Effector memory CD4-positive, alpha-beta T cell (primary cell): Measurements from ENCODE around the gene COL26A1.

ENCODE experiments used
- DNase-seq, 3 donors: peaks; one replicate each; pipeline ENCODE4 v3.0.0-alpha.2; 2020
- H3K27ac ChIP-seq: 2 replicates; pipeline ENCODE4 v1.7.0; 2013; ENCODE audit warnings: mild to moderate bottlenecking, low read length, moderate library complexity; ENCODE audit not compliant: insufficient read depth, poor library complexity, severe bottlenecking
- H3K27me3 ChIP-seq: replicated peaks from 2 replicates; pipeline ENCODE4 v1.7.0; 2013; ENCODE audit warnings: mild to moderate bottlenecking, low read length; ENCODE audit not compliant: insufficient read depth, control insufficient read depth, poor library complexity, severe bottlenecking
- H3K36me3 ChIP-seq: 2 replicates; pipeline ENCODE4 v1.7.0; 2013; ENCODE audit warnings: mild to moderate bottlenecking, low read length, moderate library complexity; ENCODE audit not compliant: control insufficient read depth, insufficient read depth
- H3K4me1 ChIP-seq: 2 replicates; pipeline ENCODE4 v1.7.0; 2013; ENCODE audit warnings: low read length, mild to moderate bottlenecking; ENCODE audit not compliant: control insufficient read depth, insufficient read depth, poor library complexity, severe bottlenecking
- H3K4me3 ChIP-seq: 2 replicates; pipeline ENCODE4 v1.7.0; 2013; ENCODE audit warnings: low read length, low read depth, mild to moderate bottlenecking; ENCODE audit not compliant: insufficient read depth, poor library complexity, severe bottlenecking
- H3K9me3 ChIP-seq: 2 replicates; pipeline ENCODE4 v1.7.0; 2013; ENCODE audit warnings: mild to moderate bottlenecking, low read length, moderate library complexity; ENCODE audit not compliant: control insufficient read depth
- total RNA-seq, 3 donors: gene quantifications; one replicate each; lab custom pipeline; 2026; lab: John Stamatoyannopoulos, UW

COL26A1 gene
- 0 to 0.39 (median 0) reads per million in 3 donors for total RNA-seq

DNA sequence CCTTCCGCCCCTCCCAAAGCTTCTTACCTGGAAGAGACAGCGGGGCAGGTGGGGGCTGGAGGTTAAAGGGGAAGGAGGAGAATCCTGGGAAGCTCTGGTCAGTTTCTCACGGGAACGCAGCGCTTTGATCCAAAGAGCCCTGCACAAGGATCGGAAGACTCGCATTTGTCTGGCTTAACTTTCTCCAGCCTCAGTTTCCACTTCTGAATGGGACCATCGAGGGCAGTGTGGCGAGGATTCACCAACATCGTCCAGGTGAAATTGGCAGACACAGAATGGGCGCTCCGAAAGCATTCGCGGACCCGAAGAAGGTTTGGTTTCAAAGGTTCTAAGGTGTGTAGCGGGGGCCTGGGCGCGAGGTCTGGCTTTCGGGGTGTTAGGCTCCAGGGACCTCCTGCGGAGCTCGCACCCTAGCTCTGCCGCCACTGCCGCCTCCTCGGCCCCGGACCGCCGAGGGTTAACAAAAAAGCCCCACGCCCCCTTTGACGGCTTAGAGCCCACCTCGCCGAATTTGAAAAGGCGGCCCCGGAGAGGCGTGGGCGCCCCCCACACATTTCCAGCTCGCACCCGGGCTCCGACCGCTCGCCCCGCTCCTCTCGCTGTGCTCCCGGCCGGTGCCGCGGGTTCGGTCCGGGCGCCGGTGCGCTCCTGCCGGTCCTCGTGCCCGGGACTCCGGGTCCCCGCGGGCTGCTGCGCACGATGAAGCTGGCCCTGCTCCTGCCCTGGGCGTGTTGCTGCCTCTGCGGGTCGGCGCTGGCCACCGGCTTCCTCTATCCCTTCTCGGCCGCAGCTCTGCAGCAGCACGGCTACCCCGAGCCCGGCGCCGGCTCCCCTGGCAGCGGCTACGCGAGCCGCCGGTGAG lies at the start of gene COL26A1:
Gene COL26A1 (plus strand): TSS at position 542 of the 862 bp plus-strand sequence. CDS start 158 bp downstream, at position 700.
- peak within 1 kb of the TSS; percentile 62 for H3K4me3 ChIP-seq
- DNase-seq = no peak
- H3K27ac ChIP-seq = no peak within 1 kb of the TSS
- H3K27me3 ChIP-seq = peaks cover 12% of the 10 kb centered on the region
- no peaks in the 10 kb centered on the region for H3K36me3 ChIP-seq
- no peaks in the 10 kb centered on the region for H3K9me3 ChIP-seq
- peaks cover 4% of the 10 kb centered on the region for H3K4me1 ChIP-seq

- H3K4me3 ChIP-seq = no peak overlapping the region
- H3K4me1 ChIP-seq = no peaks in the 10 kb centered on the region
- no peak overlapping the region for H3K27ac ChIP-seq
- peak in 1 of 3 donors; percentile 16 for DNase-seq
- H3K36me3 ChIP-seq = peaks cover 3% of the 10 kb centered on the region
- no peaks in the 10 kb centered on the region for H3K9me3 ChIP-seq
- H3K27me3 ChIP-seq = no peaks in the 10 kb centered on the region
Observed at GRCh38 chr7:101315336-101315735, 47.3 kb upstream of the COL26A1 start.

- no peak overlapping the region for H3K27ac ChIP-seq
- H3K27me3 ChIP-seq = no peaks in the 10 kb centered on the region
- peaks cover 11% of the 10 kb centered on the region for H3K4me1 ChIP-seq
- peaks cover 3% of the 10 kb centered on the region for H3K36me3 ChIP-seq
- no peak overlapping the region for H3K4me3 ChIP-seq
- no peak for DNase-seq
- H3K9me3 ChIP-seq = no peaks in the 10 kb centered on the region
Observed at GRCh38 chr7:101319401-101319800, 43.3 kb upstream of the COL26A1 start.

- no peaks in the 10 kb centered on the region for H3K36me3 ChIP-seq
- no peaks in the 10 kb centered on the region for H3K9me3 ChIP-seq
- H3K4me3 ChIP-seq = peak within 1 kb of the TSS; percentile 80
- H3K27ac ChIP-seq = peak within 1 kb of the TSS; percentile 73
- peaks cover 11% of the 10 kb centered on the region for H3K4me1 ChIP-seq
- no peaks in the 10 kb centered on the region for H3K27me3 ChIP-seq
- DNase-seq = peak; percentile 60 to 74 (median 64)
Observed at GRCh38 chr7:101321491-101322401, 40.9 kb upstream of the COL26A1 start, which contains the start of gene IFT22. Gene IFT22 (minus strand): TSS chr7:101321812. CDS start chr7:101321709, 103 bp downstream.

DNA sequence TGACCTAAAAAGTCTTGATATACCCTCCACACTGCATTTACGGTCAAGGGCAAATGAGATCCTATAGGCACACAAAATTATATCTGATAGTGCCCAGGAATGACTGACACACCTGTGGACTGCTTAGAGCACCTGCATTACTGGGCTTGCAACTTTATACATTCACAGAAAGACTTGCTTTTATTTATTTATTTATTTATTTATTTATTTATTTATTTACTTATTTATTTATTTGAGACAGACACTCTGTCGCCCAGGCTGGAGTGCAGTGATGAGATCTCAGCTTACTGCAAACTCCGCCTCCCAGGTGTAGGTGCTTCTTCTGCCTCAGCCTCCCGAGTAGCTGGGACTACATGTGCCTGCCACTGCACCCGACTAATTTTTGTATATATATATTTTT lies 34.5 kb upstream of the COL26A1 start:
- no peaks in the 10 kb centered on the region for H3K36me3 ChIP-seq
- no peak overlapping the region for H3K4me3 ChIP-seq
- H3K9me3 ChIP-seq = no peaks in the 10 kb centered on the region
- H3K27ac ChIP-seq = no peak overlapping the region
- H3K4me1 ChIP-seq = no peaks in the 10 kb centered on the region
- H3K27me3 ChIP-seq = no peaks in the 10 kb centered on the region
- no peak for DNase-seq

DNA sequence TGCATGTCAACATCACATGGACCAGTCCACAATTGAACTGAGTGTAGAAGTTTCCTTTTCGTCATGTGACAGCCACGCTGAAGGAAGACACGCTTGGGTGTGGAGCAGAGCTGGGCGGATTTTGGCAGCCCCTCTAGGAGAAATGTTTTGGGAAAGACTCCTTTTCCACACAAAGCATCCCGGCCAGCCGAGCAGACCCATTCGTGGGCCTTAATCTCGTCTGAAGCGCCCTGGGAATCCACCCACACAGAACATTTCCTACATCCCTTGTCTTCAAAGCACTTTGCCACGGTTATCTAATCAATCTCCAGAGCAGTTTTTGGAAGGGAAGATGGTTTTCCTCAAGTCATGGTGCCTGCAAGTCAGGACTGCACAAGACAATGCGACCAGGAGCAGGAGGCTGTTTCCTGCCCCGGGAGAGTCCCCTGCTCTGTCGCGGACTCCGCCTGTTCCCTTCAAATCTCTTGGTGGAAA lies 32.6 kb upstream of the COL26A1 start:
- Histone ChIP-seq H3K36me3 (no peaks in the 10 kb centered on the region), H3K27ac (no peak overlapping the region), H3K9me3 (no peaks in the 10 kb centered on the region), H3K4me3 (no peak overlapping the region), H3K4me1 (no peaks in the 10 kb centered on the region), H3K27me3 (no peaks in the 10 kb centered on the region)
- no peak for DNase-seq

- no peak overlapping the region for H3K4me3 ChIP-seq
- H3K27ac ChIP-seq = no peak overlapping the region
Observed at GRCh38 chr7:101332026-101332425, 30.6 kb upstream of the COL26A1 start.

GRCh38 chr7:101333912-101334311 lies 28.8 kb upstream of the COL26A1 start:
- Histone ChIP-seq H3K27me3 (no peaks in the 10 kb centered on the region), H3K36me3 (no peaks in the 10 kb centered on the region), H3K4me3 (no peak overlapping the region), H3K9me3 (no peaks in the 10 kb centered on the region), H3K4me1 (no peaks in the 10 kb centered on the region), H3K27ac (no peak overlapping the region)
- DNase-seq = no peak

More at GRCh38 chr7:101332026-101332425, 30.6 kb upstream of the COL26A1 start:
- H3K9me3 ChIP-seq = no peaks in the 10 kb centered on the region
- no peaks in the 10 kb centered on the region for H3K27me3 ChIP-seq
- DNase-seq = no peak
- H3K36me3 ChIP-seq = no peaks in the 10 kb centered on the region
- H3K4me1 ChIP-seq = no peaks in the 10 kb centered on the region

DNA sequence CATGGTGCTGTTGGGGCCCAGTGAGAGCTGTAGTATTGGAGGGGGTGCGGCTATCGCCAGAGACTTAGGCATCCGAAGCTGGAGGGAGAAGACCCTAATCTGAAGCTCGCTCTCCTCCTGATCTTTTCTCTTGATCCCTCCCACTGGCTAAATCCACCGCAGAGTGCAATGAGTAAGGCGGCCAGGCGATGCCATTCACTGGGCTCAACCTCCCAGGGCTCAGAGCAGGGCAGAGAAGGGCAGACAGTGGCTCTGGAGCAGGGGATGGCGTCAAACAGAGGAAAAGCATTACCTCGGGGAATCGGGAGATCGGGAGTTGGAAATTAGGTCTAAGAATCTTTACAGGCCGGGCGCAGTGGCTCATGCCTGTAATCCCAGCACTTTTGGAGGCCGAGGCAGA lies 22.3 kb upstream of the COL26A1 start:
- no peak overlapping the region for H3K27ac ChIP-seq
- no peaks in the 10 kb centered on the region for H3K36me3 ChIP-seq
- H3K4me1 ChIP-seq = no peaks in the 10 kb centered on the region
- no peaks in the 10 kb centered on the region for H3K27me3 ChIP-seq
- no peak for DNase-seq
- no peak overlapping the region for H3K4me3 ChIP-seq
- no peaks in the 10 kb centered on the region for H3K9me3 ChIP-seq
